ENCODE results near the gene ANTXRL. TPM values are rescaled to one million over a fixed set of nuclear protein-coding genes. Genes with fewer than 3 reads are reported as not detected.

Gene ANTXRL
- total and polyA plus RNA-seq, 12 donors: 0.22 to 6.3 (median 0.49) TPM; not detected in 7

DNA sequence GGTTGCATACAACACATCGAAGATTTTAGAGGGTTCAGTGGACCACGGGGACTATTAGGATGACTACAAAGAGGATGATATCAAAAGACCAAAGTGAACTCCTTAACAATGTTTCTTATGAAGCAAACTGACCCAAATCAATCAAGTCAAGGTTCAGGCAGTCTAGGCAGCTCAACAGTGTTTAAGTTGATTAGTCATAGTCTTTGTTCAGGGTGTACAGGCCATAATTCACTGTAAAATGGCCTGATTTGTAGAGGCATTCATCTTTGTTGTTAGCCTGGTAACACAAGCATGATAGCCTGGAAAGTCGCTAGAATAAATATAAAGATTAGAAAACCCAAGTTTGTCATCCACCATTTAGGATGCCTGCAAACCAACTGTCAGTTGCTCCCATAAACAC, 32.6 kb downstream of the ANTXRL start:
- Histone ChIP-seq H3K27me3 (peaks cover 0 to 3% (median 0%) of the 10 kb centered on the region in 7 donors), H3K4me3 (no peak overlapping the region), H3K27ac (no peak overlapping the region), H3K36me3 (no peaks in the 10 kb centered on the region), H3K9me3 (no peaks in the 10 kb centered on the region), H3K4me1 (peaks cover 0 to 11% (median 3%) of the 10 kb centered on the region in 9 donors)
- DNase-seq (no peak), ATAC-seq (no peak)
- TF ChIP-seq, protein P1, sequence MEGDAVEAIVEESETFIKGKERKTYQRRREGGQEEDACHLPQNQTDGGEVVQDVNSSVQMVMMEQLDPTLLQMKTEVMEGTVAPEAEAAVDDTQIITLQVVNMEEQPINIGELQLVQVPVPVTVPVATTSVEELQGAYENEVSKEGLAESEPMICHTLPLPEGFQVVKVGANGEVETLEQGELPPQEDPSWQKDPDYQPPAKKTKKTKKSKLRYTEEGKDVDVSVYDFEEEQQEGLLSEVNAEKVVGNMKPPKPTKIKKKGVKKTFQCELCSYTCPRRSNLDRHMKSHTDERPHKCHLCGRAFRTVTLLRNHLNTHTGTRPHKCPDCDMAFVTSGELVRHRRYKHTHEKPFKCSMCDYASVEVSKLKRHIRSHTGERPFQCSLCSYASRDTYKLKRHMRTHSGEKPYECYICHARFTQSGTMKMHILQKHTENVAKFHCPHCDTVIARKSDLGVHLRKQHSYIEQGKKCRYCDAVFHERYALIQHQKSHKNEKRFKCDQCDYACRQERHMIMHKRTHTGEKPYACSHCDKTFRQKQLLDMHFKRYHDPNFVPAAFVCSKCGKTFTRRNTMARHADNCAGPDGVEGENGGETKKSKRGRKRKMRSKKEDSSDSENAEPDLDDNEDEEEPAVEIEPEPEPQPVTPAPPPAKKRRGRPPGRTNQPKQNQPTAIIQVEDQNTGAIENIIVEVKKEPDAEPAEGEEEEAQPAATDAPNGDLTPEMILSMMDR (IDR thresholded peaks at IDR 0.05): no peak
- intact Hi-C loops (cut with DNase I): no loop called here
- 92 to 93% methylated on average over 3 of the region's 3 CpGs for WGBS, 2 donors

DNA sequence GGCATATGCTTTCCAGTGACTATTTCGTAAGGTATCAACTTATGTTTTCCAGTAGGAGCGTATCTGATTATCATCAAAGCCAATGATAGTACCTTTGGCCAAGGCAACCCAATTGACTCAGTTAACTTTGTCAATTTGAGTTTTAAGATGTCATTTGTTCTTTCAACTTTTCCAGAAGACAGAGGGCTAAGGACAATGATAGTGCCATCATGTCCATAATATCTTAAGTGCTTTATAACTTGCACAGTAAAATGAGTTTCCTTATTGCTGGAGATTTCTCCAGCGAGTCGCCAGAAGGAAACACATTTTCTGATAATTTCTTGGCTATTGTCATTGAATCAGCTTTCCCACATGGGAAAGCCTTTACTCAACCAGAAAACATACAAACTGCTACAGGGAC, 35.0 kb downstream of the ANTXRL start:
- TF ChIP-seq, protein P1 (IDR thresholded peaks at IDR 0.05): no peak
- H3K9me3 ChIP-seq: no peaks in the 10 kb centered on the region
- DNase-seq (no peak), ATAC-seq (no peak)
- WGBS, 2 donors: 82 to 84% methylated on average over 4 of the region's 4 CpGs
- no peak overlapping the region for H3K27ac ChIP-seq
- peaks cover 0 to 3% (median 0%) of the 10 kb centered on the region in 7 donors for H3K27me3 ChIP-seq
- no peaks in the 10 kb centered on the region for H3K36me3 ChIP-seq
- intact Hi-C loops (cut with DNase I): loop anchor here in 2 of 10 donors (10.0 kb wide), 1 partner anchor 97 kb away; no protein-coding TSS in a partner anchor
- H3K4me3 ChIP-seq: no peak overlapping the region
- peaks cover 0 to 11% (median 3%) of the 10 kb centered on the region in 9 donors for H3K4me1 ChIP-seq

DNA sequence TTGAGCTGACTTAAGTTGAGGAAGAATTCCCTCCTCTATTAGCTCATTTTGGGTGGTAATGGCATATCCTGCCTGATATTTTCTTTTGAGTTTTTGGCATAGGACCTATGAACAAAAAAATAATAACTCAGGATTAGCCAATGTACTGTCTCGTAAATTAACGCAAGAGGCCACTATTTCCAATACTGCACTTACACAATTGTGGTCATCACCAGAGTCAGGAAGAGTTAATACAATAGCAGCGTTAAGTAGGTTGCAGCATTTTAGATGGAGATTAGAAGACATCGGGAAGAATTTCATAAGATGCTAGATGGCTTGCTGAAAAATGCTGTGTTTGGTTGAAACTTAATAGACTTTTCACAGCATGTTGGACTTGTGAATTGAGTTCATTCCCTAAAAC, 36.4 kb downstream of the ANTXRL start:
- no peak overlapping the region for H3K27ac ChIP-seq
- H3K9me3 ChIP-seq: no peaks in the 10 kb centered on the region
- H3K36me3 ChIP-seq: no peaks in the 10 kb centered on the region
- no peak overlapping the region for H3K4me3 ChIP-seq
- TF ChIP-seq, protein P1 (IDR thresholded peaks at IDR 0.05): no peak
- intact Hi-C loops (cut with DNase I): loop anchor here in 2 of 10 donors (10.0 kb wide), 1 partner anchor 98 kb away; no protein-coding TSS in a partner anchor
- no peak for ATAC-seq
- peaks cover 0 to 10% (median 3%) of the 10 kb centered on the region in 9 donors for H3K4me1 ChIP-seq
- DNase-seq: no peak
- peaks cover 0 to 3% (median 0%) of the 10 kb centered on the region in 7 donors for H3K27me3 ChIP-seq
- 79 to 88% methylated on average over 4 of the region's 4 CpGs for WGBS, 2 donors

DNA sequence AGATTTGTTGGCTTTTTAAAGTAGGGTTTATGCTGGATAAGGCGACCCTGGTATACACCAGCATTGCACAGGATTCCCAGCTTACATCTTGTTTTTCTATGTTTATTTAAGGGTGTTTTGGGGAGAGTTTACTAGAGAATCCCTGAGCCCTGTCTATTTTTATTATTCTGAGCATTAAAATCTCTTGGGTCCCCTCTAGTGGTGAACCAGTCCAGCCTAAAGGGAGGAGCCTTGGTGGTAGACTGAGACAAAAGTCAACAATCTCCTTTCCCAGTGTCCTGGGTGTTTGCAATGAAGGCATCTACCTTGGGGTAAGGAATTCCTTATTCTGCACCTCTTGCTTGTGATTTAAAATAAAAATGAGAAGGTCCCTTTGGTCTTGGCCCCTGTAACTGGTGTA, 38.2 kb downstream of the ANTXRL start:
- TF ChIP-seq, protein P1 (IDR thresholded peaks at IDR 0.05): peak in 7 of 9 donors; percentile 31 to 60 (median 42)
- ATAC-seq (peak in 1 of 8 donors; percentile 41), DNase-seq (no peak)
- intact Hi-C loops (cut with DNase I): loop anchor here in 5 of 10 donors (2.0 to 10.0 kb wide), 4 partner anchors 93 to 100 kb away; no protein-coding TSS in a partner anchor
- no peak overlapping the region for H3K27ac ChIP-seq
- no peak overlapping the region for H3K4me3 ChIP-seq
- WGBS, 2 donors: 87 to 88% methylated on average over 1 of the region's 1 CpG
- H3K4me1 ChIP-seq: no peaks in the 10 kb centered on the region
- no peaks in the 10 kb centered on the region for H3K36me3 ChIP-seq
- peaks cover 0 to 13% (median 0%) of the 10 kb centered on the region in 7 donors for H3K27me3 ChIP-seq
- no peaks in the 10 kb centered on the region for H3K9me3 ChIP-seq

Data from heart right ventricle (tissue), 16 donors.